H9 (cell line): Measurements from ENCODE around the gene CUBN. TPM values are rescaled to one million over a fixed set of nuclear protein-coding genes. Genes with fewer than 3 reads are reported as not detected.

Source experiments
- DNase-seq: peaks from one replicate; pipeline ENCODE4 v3.0.0-alpha.2; 2017
- H2AFZ ChIP-seq: one replicate; pipeline ENCODE4 v1.6.1; 2013; ENCODE audit warnings: mild to moderate bottlenecking, low read length, control low read depth, moderate library complexity
- H2AK5ac ChIP-seq: 2 replicates; pipeline ENCODE4 v1.6.1; 2013; ENCODE audit warnings: low read length, control low read depth, mixed read lengths; ENCODE audit not compliant: insufficient read length
- H2BK120ac ChIP-seq: one replicate; pipeline ENCODE4 v1.6.1; 2013; ENCODE audit warnings: low read depth, mild to moderate bottlenecking, low read length, control low read depth, inconsistent platforms; ENCODE audit not compliant: poor library complexity, severe bottlenecking
- H2BK12ac ChIP-seq: 2 replicates; pipeline ENCODE4 v1.6.1; 2013; ENCODE audit warnings: low read length, control low read depth, mixed read lengths, low read depth; ENCODE audit not compliant: insufficient read length
- H2BK15ac ChIP-seq: 2 replicates; pipeline ENCODE4 v1.6.1; 2013; ENCODE audit warnings: low read depth, low read length, control low read depth
- H2BK20ac ChIP-seq: one replicate; pipeline ENCODE4 v1.6.1; 2013; ENCODE audit warnings: low read depth, mild to moderate bottlenecking, low read length, control low read depth, inconsistent platforms; ENCODE audit not compliant: poor library complexity, severe bottlenecking
- H2BK5ac ChIP-seq: 2 replicates; pipeline ENCODE4 v1.6.1; 2013; ENCODE audit warnings: low read length, control low read depth, mixed read lengths; ENCODE audit not compliant: insufficient read length
- H3K14ac ChIP-seq: 2 replicates; pipeline ENCODE4 v1.6.1; 2013; ENCODE audit warnings: low read length, control low read depth; ENCODE audit not compliant: insufficient read depth
- H3K18ac ChIP-seq: 2 replicates; pipeline ENCODE4 v1.6.1; 2013; ENCODE audit warnings: low read depth, mild to moderate bottlenecking, mixed read lengths, low read length, control low read depth; ENCODE audit not compliant: insufficient read length
- H3K23ac ChIP-seq: 2 replicates; pipeline ENCODE4 v1.6.1; 2013; ENCODE audit warnings: low read length, control low read depth, mixed read lengths, low read depth; ENCODE audit not compliant: insufficient read length
- H3K23me2 ChIP-seq: 2 replicates; pipeline ENCODE4 v1.6.1; 2013; ENCODE audit warnings: low read depth, mild to moderate bottlenecking, mixed read lengths, low read length, control low read depth; ENCODE audit not compliant: insufficient read length, poor library complexity, severe bottlenecking
- H3K27ac ChIP-seq: 2 replicates; pipeline ENCODE4 v1.5.1; 2013; ENCODE audit warnings: low read length, control low read depth, mixed read lengths, low read depth; ENCODE audit not compliant: insufficient read length
- H3K27me3 ChIP-seq: 2 replicates; pipeline ENCODE4 v1.6.1; 2013; ENCODE audit warnings: low read length, control low read depth, inconsistent platforms; ENCODE audit not compliant: insufficient read depth
- H3K4ac ChIP-seq: 2 replicates; pipeline ENCODE4 v1.6.1; 2013; ENCODE audit warnings: low read depth, mild to moderate bottlenecking, control low read depth, inconsistent platforms, low read length, moderate library complexity
- H3K4me1 ChIP-seq: 2 replicates; pipeline ENCODE4 v1.6.1; 2013; ENCODE audit warnings: low read length, control low read depth, inconsistent platforms; ENCODE audit not compliant: insufficient read depth
- H3K4me2 ChIP-seq: 2 replicates; pipeline ENCODE4 v1.6.1; 2013; ENCODE audit warnings: low read length, control low read depth, mixed read lengths; ENCODE audit not compliant: insufficient read length, insufficient read depth
- H3K56ac ChIP-seq: 2 replicates; pipeline ENCODE4 v1.6.1; 2013; ENCODE audit warnings: low read depth, mild to moderate bottlenecking, mixed read lengths, low read length, control low read depth; ENCODE audit not compliant: insufficient read length
- H3K79me1 ChIP-seq: 2 replicates; pipeline ENCODE4 v1.6.1; 2013; ENCODE audit warnings: low read depth, mild to moderate bottlenecking, moderate library complexity, low read length, control low read depth, inconsistent platforms; ENCODE audit not compliant: insufficient read depth, poor library complexity, severe bottlenecking
- H3K79me2 ChIP-seq: 2 replicates; pipeline ENCODE4 v1.6.1; 2013; ENCODE audit warnings: low read length, control low read depth, inconsistent platforms; ENCODE audit not compliant: insufficient read depth
- H3K9ac ChIP-seq: 2 replicates; pipeline ENCODE4 v1.6.1; 2013; ENCODE audit warnings: low read length, control low read depth, mixed read lengths; ENCODE audit not compliant: insufficient read length; ENCODE audit errors: extremely low read depth
- H3K9me3 ChIP-seq: one replicate; pipeline ENCODE4 v1.6.1; 2013; ENCODE audit warnings: low read depth, low read length, inconsistent platforms; ENCODE audit not compliant: control insufficient read depth
- H3T11ph ChIP-seq: one replicate; pipeline ENCODE4 v1.6.1; 2013; ENCODE audit warnings: mild to moderate bottlenecking, low read length, control low read depth, inconsistent platforms
- H4K20me1 ChIP-seq: one replicate; pipeline ENCODE4 v1.6.1; 2013; ENCODE audit not compliant: control insufficient read depth, insufficient read length, insufficient read depth
- H4K5ac ChIP-seq: 2 replicates; pipeline ENCODE4 v1.6.1; 2013; ENCODE audit warnings: low read depth, mild to moderate bottlenecking, mixed read lengths, low read length, control low read depth; ENCODE audit not compliant: insufficient read length
- H4K8ac ChIP-seq: replicated peaks from 2 replicates; pipeline ENCODE4 v1.6.1; 2013; ENCODE audit warnings: low read length, control low read depth, mixed read lengths, low read depth; ENCODE audit not compliant: insufficient read length
- H4K91ac ChIP-seq: 2 replicates; pipeline ENCODE4 v1.6.1; 2013; ENCODE audit warnings: low read depth, mild to moderate bottlenecking, moderate library complexity, mixed read lengths, low read length, control low read depth; ENCODE audit not compliant: insufficient read length
- H3K27ac Mint-ChIP-seq, 3 experiments: 2 replicates in 2 of 3; 3 replicates in 1 of 3; pipeline ENCODE4 v1.8.0; 2020 to 2021; ENCODE audit warnings: mixed read lengths in 3 of 3, mild to moderate bottlenecking in 1 of 3, moderate library complexity in 1 of 3
- H3K27me3 Mint-ChIP-seq: 2 replicates; pipeline ENCODE4 v1.8.0; 2021; ENCODE audit warnings: low read depth, mild to moderate bottlenecking, moderate library complexity, mixed read lengths
- H3K36me3 Mint-ChIP-seq, 3 experiments: 2 replicates in 2 of 3; 3 replicates in 1 of 3; pipeline ENCODE4 v1.8.0; 2020 to 2021; ENCODE audit warnings: low read depth in 3 of 3, mixed read lengths in 3 of 3; ENCODE audit not compliant: insufficient read depth in 1 of 3
- H3K4me1 Mint-ChIP-seq, 2 experiments: 2 replicates each; pipeline ENCODE4 v1.8.0; 2020; ENCODE audit warnings: mixed read lengths in 2 of 2
- H3K4me3 Mint-ChIP-seq, 2 experiments: 2 replicates in 1 of 2; 3 replicates in 1 of 2; pipeline ENCODE4 v1.8.0; 2020 to 2021; ENCODE audit warnings: mild to moderate bottlenecking in 2 of 2, mixed read lengths in 2 of 2, moderate library complexity in 1 of 2
- H3K9me3 Mint-ChIP-seq, 2 experiments: 2 replicates in 1 of 2; 3 replicates in 1 of 2; pipeline ENCODE4 v1.8.0; 2020; ENCODE audit warnings: mild to moderate bottlenecking in 2 of 2, mixed read lengths in 2 of 2, moderate library complexity in 1 of 2
- CTCF ChIP-seq: fragments of 200-600 bp; sonication (generic); conservative IDR thresholded peaks from 3 replicates; pipeline ENCODE4 v1.8.0; 2021; ENCODE audit warnings: antibody characterized with exemption, mild to moderate bottlenecking
- WGBS: extraction: QIAGEN DNeasy Blood & Tissue Kit; methylation state at CpG from one replicate; pipeline ENCODE4 v1.1.7; 2013; ENCODE audit warnings: missing lambda C conversion rate, low lambda C conversion rate, mixed read lengths; ENCODE audit not compliant: insufficient read length; ENCODE audit errors: extremely low coverage; 5-methylcytosine and 5-hydroxymethylcytosine counted together
- total RNA-seq: library from RNA; stranded (reverse); gene quantifications from 2 replicates; pipeline ENCODE4 v1.2.1, GENCODE V29; 2021

CUBN gene
- total RNA-seq, 1 experiment from 2014 or later = 0.26 TPM

GRCh38 chr10:17003151-17003550 is 126.5 kb downstream of the CUBN start:
- Histone ChIP-seq H3T11ph (no peak overlapping the region), H2AK5ac (no peak overlapping the region), H2AFZ (no peak overlapping the region), H3K9me3 (no peaks in the 10 kb centered on the region), H2BK5ac (no peak overlapping the region), H3K27ac (no peak overlapping the region), H3K9ac (no peak overlapping the region), H3K4ac (no peak overlapping the region), H4K20me1 (no peaks in the 10 kb centered on the region), H3K18ac (no peak overlapping the region), H3K23me2 (no peaks in the 10 kb centered on the region), H2BK20ac (no peak overlapping the region), H3K4me1 (no peaks in the 10 kb centered on the region), H3K14ac (no peak overlapping the region), H4K8ac (no peak overlapping the region), H2BK120ac (no peak overlapping the region), H3K27me3 (no peaks in the 10 kb centered on the region), H3K23ac (no peak overlapping the region), H4K91ac (no peak overlapping the region), H2BK15ac (no peak overlapping the region), H2BK12ac (no peak overlapping the region), H3K4me2 (no peak overlapping the region), H3K56ac (no peak overlapping the region), H3K79me2 (no peaks in the 10 kb centered on the region), H3K79me1 (no peaks in the 10 kb centered on the region), H4K5ac (no peak overlapping the region)
- Mint-ChIP-seq H3K4me1 (0 out of 4 replicates have a peak, but pooled peaks cover 2 to 3% of the 10 kb centered on the region in 2 experiments), H3K27me3 (no peaks in the 10 kb centered on the region; the same call in none of the 2 replicates), H3K27ac (no peak overlapping the region), H3K36me3 (peaks cover 0 to 10% (median 2%) of the 10 kb centered on the region in 3 experiments; a peak in 4 of 7 replicates), H3K9me3 (peaks cover 9 to 12% of the 10 kb centered on the region in 2 experiments; a peak in 4 of 5 replicates), H3K4me3 (no peak overlapping the region)
- no peak for TF ChIP-seq CTCF
- no CpG with 5 or more reads among the region's 7 CpGs for WGBS
- no peak for DNase-seq
